Thymus (tissue), 14 donors: ENCODE data around the gene LIMCH1. TPM values are rescaled to one million over a fixed set of nuclear protein-coding genes. Genes with fewer than 3 reads are reported as not detected.
"Not testable (repeated sequence)": the region's sequence is repeated elsewhere in the genome, so short reads cannot be mapped to it uniquely, and the experiment has no call there.

Experiments
- DNase-seq, 9 donors: peaks; one replicate each; pipeline ENCODE4 v3.0.0-alpha.2; 2013; ENCODE audit warnings: low spot score in 9 of 9, low read depth in 6 of 9, missing footprints in 1 of 9
- H3K27ac ChIP-seq, 2 donors: one replicate each; pipeline ENCODE4 v1.5.1; 2013; ENCODE audit warnings: control low read depth in 1 of 2, low read depth in 1 of 2, low read length in 1 of 2, mild to moderate bottlenecking in 1 of 2, moderate library complexity in 1 of 2
- H3K27me3 ChIP-seq, 2 donors: one replicate each; pipeline ENCODE4 v1.5.1; 2013; ENCODE audit warnings: low read length in 1 of 2; ENCODE audit not compliant: control insufficient read depth in 2 of 2, insufficient read depth in 1 of 2
- H3K36me3 ChIP-seq, 2 donors: one replicate each; pipeline ENCODE4 v1.5.1; 2013; ENCODE audit warnings: low read length in 1 of 2, mild to moderate bottlenecking in 1 of 2, moderate library complexity in 1 of 2; ENCODE audit not compliant: control insufficient read depth in 2 of 2, insufficient read depth in 2 of 2
- H3K4me1 ChIP-seq, 2 donors: one replicate each; pipeline ENCODE4 v1.5.1; 2013; ENCODE audit warnings: low read length in 2 of 2; ENCODE audit not compliant: control insufficient read depth in 2 of 2, insufficient read depth in 2 of 2
- H3K4me3 ChIP-seq, 2 donors: one replicate each; pipeline ENCODE4 v1.5.1; 2013; ENCODE audit warnings: low read length in 2 of 2, control low read depth in 1 of 2, mild to moderate bottlenecking in 1 of 2
- H3K9me3 ChIP-seq, 2 donors: one replicate each; pipeline ENCODE4 v1.5.1; 2013; ENCODE audit warnings: low read length in 1 of 2, mild to moderate bottlenecking in 1 of 2; ENCODE audit not compliant: control insufficient read depth in 2 of 2, insufficient read depth in 1 of 2
- WGBS: extraction: QIAGEN DNeasy Blood & Tissue Kit; methylation state at CpG from one replicate; pipeline ENCODE4 v1.1.7; 2013; 5-methylcytosine and 5-hydroxymethylcytosine counted together
- long read RNA-seq, 10 donors: transcript quantifications; one replicate each; lab custom pipeline, GENCODE V29; 2026
- polyA plus RNA-seq: library from polyadenylated mRNA; stranded (reverse); fragments of 200-250 nt; gene quantifications from one replicate; pipeline ENCODE4 v1.2.3, GENCODE V29; 2013
- total RNA-seq: library from RNA; stranded (reverse); fragments of 120-200 nt; gene quantifications from one replicate; pipeline ENCODE4 v1.2.4, GENCODE V29; 2013
- donor health status: healthy.

The LIMCH1 gene, protein sequence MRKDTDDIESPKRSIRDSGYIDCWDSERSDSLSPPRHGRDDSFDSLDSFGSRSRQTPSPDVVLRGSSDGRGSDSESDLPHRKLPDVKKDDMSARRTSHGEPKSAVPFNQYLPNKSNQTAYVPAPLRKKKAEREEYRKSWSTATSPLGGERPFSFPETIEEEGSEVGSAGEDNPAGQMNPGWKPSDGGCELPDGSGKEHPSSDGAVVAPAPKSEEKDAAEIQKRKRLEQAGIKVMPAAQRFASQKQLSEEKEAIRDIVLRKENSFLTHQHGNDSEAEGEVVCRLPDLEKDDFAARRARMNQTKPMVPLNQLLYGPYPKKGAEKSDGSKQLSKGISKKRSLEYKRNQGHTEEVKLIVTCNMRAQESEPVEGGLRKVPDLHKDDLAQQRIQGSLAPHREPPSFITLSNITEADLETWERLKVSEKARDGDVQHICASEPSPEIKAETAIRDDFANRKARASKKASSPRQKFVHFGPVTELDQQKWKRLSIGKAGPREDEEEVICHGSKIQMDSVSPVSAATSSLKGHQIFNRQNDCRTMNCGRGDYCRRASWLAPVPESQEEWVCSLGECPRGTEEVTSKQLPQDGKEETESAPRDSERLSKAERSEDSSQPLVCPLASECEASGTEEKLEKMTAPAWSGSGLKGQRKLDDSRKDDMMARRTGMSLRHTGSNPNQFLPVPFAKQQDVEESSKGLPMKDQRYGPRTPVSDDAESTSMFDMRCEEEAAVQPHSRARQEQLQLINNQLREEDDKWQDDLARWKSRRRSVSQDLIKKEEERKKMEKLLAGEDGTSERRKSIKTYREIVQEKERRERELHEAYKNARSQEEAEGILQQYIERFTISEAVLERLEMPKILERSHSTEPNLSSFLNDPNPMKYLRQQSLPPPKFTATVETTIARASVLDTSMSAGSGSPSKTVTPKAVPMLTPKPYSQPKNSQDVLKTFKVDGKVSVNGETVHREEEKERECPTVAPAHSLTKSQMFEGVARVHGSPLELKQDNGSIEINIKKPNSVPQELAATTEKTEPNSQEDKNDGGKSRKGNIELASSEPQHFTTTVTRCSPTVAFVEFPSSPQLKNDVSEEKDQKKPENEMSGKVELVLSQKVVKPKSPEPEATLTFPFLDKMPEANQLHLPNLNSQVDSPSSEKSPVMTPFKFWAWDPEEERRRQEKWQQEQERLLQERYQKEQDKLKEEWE (N-terminal part only)
- 13.8 TPM for total RNA-seq
- 5.4 TPM for polyA plus RNA-seq
- long read RNA-seq, donor 1 = 0 reads
- long read RNA-seq, donor 2 = 0 reads
- long read RNA-seq, donor 3, full-length matches to known transcripts = 5 of 5 reads
- long read RNA-seq, donor 3, partial matches to known transcripts = 0 of 5 reads
- long read RNA-seq, donor 3, other reads (novel, unspliced or antisense) = 0 of 5 reads
- long read RNA-seq, donor 4, full-length matches to known transcripts = 1 of 1 reads
- long read RNA-seq, donor 4, partial matches to known transcripts = 0 of 1 reads
- long read RNA-seq, donor 4, other reads (novel, unspliced or antisense) = 0 of 1 reads
- long read RNA-seq, donor 5, full-length matches to known transcripts = 1 of 19 reads
- long read RNA-seq, donor 5, partial matches to known transcripts = 18 of 19 reads
- long read RNA-seq, donor 5, other reads (novel, unspliced or antisense) = 0 of 19 reads
- long read RNA-seq, donor 6 = 0 reads
- long read RNA-seq, donor 7, full-length matches to known transcripts = 2 of 2 reads
- long read RNA-seq, donor 7, partial matches to known transcripts = 0 of 2 reads
- long read RNA-seq, donor 7, other reads (novel, unspliced or antisense) = 0 of 2 reads
- long read RNA-seq, donor 8, full-length matches to known transcripts = 1 of 1 reads
- long read RNA-seq, donor 8, partial matches to known transcripts = 0 of 1 reads
- long read RNA-seq, donor 8, other reads (novel, unspliced or antisense) = 0 of 1 reads
- long read RNA-seq, donor 9 = 0 reads
- long read RNA-seq, donor 10 = 0 reads

GRCh38 chr4:41538017-41538733 is at the start of gene LIMCH1:
Gene LIMCH1 (plus strand): TSS chr4:41538157. CDS start chr4:41605996, 67,839 bp downstream.
- H3K27ac ChIP-seq = no peak within 1 kb of the TSS
- H3K36me3 ChIP-seq = no peaks in the 10 kb centered on the region
- H3K4me3 ChIP-seq = no peak within 1 kb of the TSS
- no peaks in the 10 kb centered on the region for H3K9me3 ChIP-seq
- no peaks in the 10 kb centered on the region for H3K27me3 ChIP-seq
- no peaks in the 10 kb centered on the region for H3K4me1 ChIP-seq
- no peak for DNase-seq
- WGBS = 65% methylated on average over 9 of the region's 9 CpGs

GRCh38 chr4:41491081-41491576 is 46.8 kb upstream of the LIMCH1 start:
- not testable (repeated sequence) for H3K27me3 ChIP-seq, H3K4me3 ChIP-seq, H3K9me3 ChIP-seq, H3K4me1 ChIP-seq, DNase-seq, H3K36me3 ChIP-seq, H3K27ac ChIP-seq
- 96% methylated on average over 28 of the region's 28 CpGs for WGBS

- Histone ChIP-seq H3K36me3 (no peaks in the 10 kb centered on the region), H3K27ac (no peak overlapping the region), H3K4me3 (no peak overlapping the region), H3K9me3 (no peaks in the 10 kb centered on the region), H3K4me1 (no peaks in the 10 kb centered on the region), H3K27me3 (no peaks in the 10 kb centered on the region)
- DNase-seq = no peak
These were observed 41.0 kb upstream of the LIMCH1 start for GRCh38 chr4:41496977-41497376.

DNA sequence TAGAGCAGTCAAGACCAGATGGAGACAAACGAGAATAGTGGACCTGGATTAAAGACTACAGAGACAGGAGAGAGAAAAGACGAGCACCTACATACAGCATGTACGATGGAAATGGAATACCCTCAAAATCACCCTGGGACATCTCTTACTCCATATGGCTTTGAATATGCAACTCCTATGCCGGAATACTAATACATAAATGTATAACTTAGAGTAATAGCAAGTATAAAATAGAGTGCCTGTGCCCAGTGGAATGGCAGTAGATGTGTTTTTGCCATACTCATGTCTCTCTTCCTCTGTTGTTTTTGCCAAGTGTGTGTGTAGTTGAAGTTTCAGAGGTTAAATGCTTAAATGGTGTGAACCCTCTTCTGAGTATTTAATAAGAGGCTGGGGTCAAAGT is 39.8 kb upstream of the LIMCH1 start:
- WGBS = 92% methylated on average over 4 of the region's 4 CpGs
- no peak for DNase-seq
- Histone ChIP-seq H3K36me3 (no peaks in the 10 kb centered on the region), H3K27me3 (no peaks in the 10 kb centered on the region), H3K4me3 (no peak overlapping the region), H3K27ac (no peak overlapping the region), H3K4me1 (no peaks in the 10 kb centered on the region), H3K9me3 (no peaks in the 10 kb centered on the region)

DNA sequence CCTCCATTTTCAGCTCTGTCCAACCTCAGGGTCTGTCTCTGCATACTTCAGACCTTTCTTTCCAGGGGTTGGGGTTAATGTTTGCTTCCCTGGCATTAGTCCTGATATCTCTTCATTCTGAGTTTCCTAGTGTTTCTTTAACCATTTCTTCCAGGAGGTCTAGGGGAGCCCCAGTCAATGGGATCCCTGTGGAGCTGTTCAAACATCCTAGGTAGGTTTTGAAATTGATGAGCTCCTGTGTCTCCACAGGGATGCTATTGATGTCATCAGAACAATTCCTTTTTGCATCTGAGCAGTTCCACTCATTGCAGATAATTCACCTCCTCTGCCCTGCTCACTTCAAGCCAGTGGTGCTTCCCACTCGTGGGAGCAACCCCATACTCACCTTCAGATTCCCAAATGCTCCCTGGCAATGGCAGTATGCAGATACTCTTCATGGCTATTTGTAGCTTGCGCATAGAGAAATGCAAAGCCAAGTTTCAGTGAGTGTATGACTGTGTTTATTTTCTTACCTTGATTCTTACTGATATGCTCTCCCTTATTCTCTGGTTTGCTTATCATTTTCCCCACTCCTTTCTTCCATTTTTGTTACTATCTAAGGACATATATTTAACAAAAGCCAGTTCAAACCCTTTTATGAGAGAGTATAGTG is 33.7 kb upstream of the LIMCH1 start:
- DNase-seq = no peak
- Histone ChIP-seq H3K9me3 (no peaks in the 10 kb centered on the region), H3K36me3 (no peaks in the 10 kb centered on the region), H3K27me3 (no peaks in the 10 kb centered on the region), H3K27ac (no peak overlapping the region), H3K4me3 (no peak overlapping the region), H3K4me1 (no peaks in the 10 kb centered on the region)
- WGBS = 83% methylated on average over 2 of the region's 2 CpGs

DNA sequence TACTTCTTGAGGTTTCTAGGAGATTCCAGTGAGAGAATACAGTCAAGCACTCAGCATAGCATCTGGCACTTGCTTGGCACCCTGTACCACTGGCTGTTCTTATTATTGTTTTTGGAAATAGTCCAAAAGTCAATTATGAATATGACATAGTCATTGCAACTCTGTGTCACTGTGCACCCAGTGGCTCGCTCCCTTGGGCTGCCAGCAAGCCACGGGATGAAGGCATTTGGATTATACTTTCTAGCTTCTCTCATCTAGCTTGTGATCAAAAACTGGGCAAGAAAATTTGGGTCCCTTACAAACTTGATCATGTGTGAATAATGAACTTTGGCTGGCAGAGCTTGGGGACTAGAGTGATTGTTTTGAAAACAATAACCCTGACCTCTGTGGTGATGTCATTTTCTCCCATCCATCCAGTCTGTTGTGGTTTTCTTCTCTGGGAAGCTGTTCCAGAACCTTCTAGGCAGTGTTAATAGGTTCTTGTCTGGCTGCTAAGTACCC is 32.7 kb upstream of the LIMCH1 start:
- Histone ChIP-seq H3K9me3 (no peaks in the 10 kb centered on the region), H3K4me1 (no peaks in the 10 kb centered on the region), H3K27me3 (no peaks in the 10 kb centered on the region), H3K36me3 (no peaks in the 10 kb centered on the region), H3K27ac (no peak overlapping the region), H3K4me3 (no peak overlapping the region)
- DNase-seq = no peak
- 93% methylated on average over 2 of the region's 2 CpGs for WGBS

DNA sequence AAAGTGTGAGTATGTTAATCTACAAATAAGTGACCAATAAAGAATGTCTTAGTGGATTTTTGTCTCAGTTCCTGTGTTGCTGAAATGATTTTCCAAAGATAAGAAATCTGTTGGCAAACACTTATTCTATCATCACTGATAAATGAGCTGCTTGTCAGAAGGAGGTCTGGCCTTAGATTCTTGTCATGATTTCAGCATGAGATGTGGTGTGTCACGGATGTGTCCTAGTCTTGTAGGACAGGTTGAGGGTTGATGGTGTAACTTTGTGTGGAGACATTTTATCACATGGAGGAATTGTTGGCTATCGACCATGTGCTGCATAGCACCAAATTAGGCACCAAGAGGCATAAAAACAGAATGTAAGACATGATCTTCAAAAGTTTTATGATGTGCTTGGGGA is 31.8 kb upstream of the LIMCH1 start:
- Histone ChIP-seq H3K9me3 (no peaks in the 10 kb centered on the region), H3K27ac (no peak overlapping the region), H3K4me1 (no peaks in the 10 kb centered on the region), H3K4me3 (no peak overlapping the region), H3K27me3 (no peaks in the 10 kb centered on the region), H3K36me3 (no peaks in the 10 kb centered on the region)
- WGBS = 95% methylated on average over 2 of the region's 2 CpGs
- no peak for DNase-seq
